HG03139 (cell line): Measurements from ENCODE around the gene AKAP13.
"Not testable (repeated sequence)": the region's sequence is repeated elsewhere in the genome, so short reads cannot be mapped to it uniquely, and the experiment has no call there.

ENCODE experiments used
- ATAC-seq: cut with Tn5 transposase; IDR thresholded peaks from one replicate; pipeline ENCODE4 v1.9.1; 2021; ENCODE audit not compliant: unreplicated experiment

Gene AKAP13

DNA sequence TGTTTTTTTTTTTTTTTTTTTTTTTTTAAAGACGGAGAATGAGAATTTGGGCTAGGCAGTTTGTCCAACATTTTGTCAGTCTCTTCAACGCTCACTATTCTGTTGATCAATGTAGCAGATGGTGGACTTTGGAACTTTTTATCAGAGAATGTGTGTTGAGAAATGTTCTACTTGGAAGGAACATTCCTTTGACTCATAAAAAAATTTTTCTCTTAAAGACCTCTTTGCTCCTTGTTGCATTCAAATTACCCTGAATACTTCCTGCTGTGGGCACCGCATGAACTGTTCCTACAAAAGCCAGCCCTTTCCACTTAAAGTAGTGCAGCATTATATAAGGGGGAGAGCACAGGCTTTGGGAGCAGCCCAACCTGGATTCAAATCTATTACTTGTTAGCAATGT is 182.9 kb downstream of the AKAP13 start:
- ATAC-seq, result no peak

DNA sequence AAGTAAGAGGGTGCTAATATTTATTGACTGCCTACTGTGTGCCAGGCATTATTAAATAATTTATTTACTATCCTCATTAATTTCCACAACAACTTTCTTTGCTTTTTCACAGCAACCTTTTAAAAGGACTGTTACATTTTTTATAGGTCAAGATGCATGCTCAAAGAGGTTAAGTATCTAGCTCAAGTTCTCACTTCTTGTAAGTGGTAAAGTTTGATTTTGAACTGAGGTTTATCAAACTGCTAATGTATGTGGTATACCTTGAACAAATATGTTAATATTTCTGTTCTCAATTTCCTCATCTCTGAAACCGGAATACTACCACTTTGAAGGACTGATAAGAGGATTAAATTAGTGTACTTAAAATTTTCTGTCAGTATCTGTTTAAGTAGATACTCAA is 183.3 kb downstream of the AKAP13 start:
- ATAC-seq, result no peak

DNA sequence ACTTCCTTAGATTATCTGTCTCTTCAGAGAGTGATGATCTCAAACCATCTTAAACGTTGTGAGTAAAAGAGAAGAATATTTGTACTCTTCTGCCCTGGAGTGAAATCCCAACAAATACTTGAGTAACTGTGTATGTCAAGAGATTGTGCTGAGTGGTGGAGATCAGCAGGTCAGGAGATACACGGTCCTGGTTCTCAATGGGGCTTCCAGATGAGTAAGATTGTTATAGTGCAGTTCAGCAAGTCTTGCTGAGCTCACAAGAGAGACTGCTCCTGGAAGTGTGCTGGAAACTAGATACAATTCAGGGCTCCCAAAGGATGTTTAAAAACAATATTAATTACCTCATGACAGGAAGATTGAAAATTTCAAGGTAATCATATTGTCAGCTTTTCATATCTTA is 184.3 kb downstream of the AKAP13 start:
- no peak for ATAC-seq

DNA sequence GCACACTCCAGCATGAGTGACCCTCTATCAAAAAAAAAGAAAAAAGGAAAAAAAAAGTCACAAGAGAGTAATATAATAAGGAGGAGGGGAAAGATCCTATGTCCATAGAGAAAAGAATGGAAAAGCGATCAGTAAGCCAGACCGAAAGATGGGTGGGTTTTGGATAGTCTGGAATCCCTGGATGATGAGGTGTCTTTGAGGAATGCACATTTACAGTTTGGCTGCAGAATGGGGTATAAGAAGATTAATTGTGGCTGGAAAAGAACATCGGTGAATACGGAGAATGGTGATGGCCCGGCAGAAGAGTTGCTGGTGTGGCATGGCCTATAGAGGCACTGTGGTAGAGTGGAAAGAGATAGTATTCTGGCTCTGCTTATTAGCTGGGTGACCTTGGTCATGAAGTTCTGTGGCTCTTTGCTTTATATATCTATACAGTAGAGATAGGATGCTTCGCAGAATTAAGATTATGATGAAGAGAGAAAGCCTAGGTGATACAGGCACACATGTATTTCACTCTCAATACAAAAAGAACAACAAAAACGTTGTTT is 187.9 kb downstream of the AKAP13 start:
- ATAC-seq, result no peak

DNA sequence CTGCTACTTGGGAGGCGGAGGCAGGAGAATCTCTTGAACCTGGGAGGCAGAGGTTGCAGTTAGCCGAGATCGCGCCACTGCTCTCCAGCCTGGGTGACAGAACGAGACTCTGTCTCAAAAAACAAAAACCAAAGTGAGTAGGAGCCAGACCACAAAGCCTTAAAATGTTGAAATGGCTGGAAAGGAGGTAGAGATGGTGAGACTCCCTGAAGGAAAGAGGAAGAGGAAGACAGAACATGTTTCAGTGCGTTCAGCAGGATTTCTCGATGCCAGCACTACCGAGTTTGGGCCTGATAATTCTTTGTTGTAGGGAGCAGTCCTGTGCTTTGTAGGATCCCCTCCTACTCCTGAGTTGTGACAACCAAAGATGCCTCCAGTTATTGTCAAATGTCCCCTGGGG is 189.9 kb downstream of the AKAP13 start:
- ATAC-seq, result no peak

DNA sequence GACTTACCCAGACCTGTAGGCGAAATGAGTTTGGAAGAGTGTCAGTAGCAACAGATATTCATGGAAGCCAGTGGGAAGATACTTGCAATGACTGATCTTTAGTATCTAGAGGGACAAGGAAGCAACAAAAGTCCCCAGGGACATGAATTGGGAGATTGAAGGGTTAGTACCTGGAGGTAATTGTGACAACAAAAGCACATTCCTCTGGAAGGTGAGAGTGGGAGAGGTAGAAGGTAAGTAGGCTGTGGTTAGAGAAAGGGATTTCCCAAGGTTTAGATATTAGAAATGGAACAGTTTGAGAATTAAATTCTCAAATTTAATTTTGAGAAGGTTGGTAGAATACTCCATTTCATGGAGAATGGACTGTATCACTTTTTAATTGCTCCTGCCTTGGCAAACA is 191.4 kb downstream of the AKAP13 start:
- ATAC-seq, result no peak

DNA sequence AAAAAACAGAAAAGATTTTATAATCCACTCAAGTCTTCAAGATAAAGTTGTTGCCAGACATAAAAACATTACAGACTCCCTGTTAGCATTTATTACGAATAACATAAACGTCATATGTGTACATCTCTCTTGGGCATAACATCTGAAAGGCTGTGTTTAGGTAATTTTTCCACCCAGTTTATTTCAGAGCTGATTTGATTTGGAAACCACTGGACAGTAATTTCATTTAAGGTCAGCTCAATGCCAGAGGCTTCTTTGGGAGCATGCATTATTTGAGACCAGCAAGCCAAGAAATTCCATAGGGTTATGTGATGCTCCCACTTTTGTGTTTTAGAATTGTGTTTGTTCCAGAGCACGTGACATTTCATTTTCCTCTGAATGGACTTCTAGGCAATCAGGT is 196.0 kb downstream of the AKAP13 start:
- no peak for ATAC-seq

DNA sequence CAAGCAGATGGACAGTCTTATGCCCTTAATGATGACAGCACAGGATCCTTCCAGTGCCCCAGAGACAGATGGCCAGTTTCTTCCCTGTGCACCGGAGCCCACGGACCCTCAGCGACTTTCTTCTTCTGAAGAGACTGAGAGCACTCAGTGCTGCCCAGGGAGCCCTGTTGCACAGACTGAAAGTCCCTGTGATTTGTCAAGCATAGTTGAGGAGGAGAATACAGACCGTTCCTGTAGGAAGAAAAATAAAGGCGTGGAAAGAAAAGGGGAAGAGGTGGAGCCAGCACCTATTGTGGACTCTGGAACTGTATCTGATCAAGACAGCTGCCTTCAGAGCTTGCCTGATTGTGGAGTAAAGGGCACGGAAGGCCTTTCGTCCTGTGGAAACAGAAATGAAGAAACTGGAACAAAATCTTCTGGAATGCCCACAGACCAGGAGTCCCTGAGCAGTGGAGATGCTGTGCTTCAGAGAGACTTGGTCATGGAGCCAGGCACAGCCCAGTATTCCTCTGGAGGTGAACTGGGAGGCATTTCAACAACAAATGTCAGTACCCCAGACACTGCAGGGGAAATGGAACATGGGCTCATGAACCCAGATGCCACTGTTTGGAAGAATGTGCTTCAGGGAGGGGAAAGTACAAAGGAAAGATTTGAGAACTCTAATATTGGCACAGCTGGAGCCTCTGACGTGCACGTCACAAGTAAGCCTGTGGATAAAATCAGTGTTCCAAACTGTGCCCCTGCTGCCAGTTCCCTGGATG is 198.7 kb downstream of the AKAP13 start:
- ATAC-seq, result no peak

DNA sequence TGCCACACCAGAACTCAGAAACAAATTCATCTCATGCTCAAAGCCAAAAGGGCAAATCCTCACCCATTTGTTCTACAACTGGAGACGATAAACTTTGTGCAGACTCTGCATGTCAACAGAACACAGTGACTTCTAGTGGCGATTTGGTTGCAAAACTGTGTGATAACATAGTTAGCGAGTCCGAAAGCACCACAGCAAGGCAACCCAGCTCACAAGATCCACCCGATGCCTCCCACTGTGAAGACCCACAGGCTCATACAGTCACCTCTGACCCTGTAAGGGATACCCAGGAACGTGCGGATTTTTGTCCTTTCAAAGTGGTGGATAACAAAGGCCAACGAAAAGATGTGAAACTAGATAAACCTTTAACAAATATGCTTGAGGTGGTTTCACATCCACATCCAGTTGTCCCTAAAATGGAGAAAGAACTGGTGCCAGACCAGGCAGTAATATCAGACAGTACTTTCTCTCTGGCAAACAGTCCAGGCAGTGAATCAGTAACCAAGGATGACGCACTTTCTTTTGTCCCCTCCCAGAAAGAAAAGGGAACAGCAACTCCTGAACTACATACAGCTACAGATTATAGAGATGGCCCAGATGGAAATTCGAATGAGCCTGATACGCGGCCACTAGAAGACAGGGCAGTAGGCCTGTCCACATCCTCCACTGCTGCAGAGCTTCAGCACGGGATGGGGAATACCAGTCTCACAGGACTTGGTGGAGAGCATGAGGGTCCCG is 199.7 kb downstream of the AKAP13 start:
- ATAC-seq, result no peak

DNA sequence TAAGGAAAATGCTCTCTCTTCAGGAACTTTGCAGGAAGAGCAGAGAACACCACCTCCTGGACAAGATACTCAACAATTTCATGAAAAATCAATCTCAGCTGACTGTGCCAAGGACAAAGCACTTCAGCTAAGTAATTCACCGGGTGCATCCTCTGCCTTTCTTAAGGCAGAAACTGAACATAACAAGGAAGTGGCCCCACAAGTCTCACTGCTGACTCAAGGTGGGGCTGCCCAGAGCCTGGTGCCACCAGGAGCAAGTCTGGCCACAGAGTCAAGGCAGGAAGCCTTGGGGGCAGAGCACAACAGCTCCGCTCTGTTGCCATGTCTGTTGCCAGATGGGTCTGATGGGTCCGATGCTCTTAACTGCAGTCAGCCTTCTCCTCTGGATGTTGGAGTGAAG is 200.5 kb downstream of the AKAP13 start:
- ATAC-seq, result no peak

DNA sequence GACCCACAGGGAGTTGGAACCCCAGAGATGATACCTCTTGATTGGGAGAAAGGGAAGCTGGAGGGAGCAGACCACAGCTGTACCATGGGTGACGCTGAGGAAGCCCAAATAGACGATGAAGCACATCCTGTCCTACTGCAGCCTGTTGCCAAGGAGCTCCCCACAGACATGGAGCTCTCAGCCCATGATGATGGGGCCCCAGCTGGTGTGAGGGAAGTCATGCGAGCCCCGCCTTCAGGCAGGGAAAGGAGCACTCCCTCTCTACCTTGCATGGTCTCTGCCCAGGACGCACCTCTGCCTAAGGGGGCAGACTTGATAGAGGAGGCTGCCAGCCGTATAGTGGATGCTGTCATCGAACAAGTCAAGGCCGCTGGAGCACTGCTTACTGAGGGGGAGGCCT is 201.1 kb downstream of the AKAP13 start:
- no peak for ATAC-seq

DNA sequence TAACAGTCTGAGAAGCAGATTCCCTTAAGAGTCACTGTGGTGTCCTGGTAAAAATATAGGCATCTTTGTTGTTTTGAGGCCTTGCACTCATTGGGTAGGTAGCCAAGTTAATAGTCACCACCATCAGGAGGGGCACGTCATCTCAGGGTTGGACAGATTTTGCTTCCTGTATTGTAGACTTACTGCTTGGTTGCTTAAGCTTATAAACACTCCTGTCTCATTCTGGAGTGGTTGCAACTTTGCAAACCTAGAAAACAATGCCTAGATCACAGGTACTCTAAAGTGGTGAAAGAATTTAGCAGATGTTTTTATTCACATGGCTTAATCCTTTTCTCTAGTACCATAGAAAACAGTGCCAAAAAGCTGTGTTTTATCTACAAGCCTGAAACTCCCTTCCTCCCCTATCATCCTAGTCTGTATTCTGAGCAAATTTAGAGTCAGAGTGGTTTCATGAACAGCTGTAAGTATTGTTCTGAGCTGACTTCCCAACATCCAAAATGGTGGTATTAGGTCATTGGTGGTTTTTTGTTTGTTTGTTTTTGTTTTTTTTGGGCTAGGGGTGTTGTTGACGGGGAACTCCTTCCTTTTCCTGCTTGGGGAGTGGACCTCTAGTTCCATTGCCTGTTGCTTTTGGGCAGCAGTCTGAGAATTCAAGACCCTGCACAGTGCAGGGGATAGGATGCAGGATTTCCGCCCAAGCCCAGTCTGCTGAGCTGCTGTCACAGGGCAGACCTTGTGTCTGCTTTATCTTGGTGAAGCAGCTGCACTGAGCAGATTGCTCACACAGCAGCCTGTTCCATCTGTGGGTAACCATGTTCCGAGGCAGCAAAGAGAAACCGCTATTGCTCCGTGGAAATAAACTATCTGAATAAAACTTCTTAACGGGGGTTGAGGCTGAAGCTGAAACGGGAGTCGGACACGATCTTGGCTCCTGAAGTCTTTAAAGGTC is 202.0 kb downstream of the AKAP13 start:
- peak; percentile 48 for ATAC-seq

DNA sequence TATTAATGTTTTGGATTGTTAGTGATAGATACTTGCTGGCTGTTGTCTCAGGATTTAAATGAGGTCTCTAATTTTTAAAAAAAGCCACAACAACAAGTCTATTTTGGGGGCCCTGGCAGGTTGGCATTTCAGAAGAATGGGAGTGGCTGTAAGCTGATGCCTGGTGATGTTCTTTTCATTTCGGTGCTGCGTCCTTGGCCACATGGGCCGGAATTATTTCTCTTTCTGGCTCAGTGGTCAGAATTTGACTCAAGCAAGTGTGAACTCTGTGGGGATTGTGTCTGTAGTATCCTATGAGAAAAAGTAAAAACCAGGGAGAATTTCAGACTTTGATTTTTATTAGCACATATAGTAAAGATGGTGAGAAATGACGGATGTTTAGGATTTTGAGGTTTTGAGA is 203.0 kb downstream of the AKAP13 start:
- ATAC-seq, result no peak

DNA sequence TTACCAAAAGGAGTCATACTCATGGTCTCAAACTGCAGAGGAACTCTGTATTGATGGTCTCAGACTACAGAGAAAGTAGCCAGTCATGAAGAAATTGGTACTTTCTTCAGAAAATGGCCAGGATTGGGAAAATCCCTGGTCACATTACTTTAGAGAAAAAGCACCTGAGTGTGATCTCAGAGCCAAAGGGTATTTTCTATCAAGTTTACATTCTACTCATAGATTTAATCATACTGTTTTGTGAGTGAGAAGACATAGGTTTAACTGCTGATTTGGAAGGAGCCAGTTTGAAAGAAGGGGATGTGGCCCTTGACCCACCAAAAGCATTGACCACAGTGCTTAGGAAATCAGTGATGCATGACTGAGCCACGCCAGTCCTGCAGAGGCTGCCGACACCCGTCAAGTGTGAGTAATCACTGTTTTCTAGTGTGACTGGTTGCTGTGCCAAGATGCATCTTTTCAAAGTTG is 203.6 kb downstream of the AKAP13 start:
- peak; percentile 38 for ATAC-seq

DNA sequence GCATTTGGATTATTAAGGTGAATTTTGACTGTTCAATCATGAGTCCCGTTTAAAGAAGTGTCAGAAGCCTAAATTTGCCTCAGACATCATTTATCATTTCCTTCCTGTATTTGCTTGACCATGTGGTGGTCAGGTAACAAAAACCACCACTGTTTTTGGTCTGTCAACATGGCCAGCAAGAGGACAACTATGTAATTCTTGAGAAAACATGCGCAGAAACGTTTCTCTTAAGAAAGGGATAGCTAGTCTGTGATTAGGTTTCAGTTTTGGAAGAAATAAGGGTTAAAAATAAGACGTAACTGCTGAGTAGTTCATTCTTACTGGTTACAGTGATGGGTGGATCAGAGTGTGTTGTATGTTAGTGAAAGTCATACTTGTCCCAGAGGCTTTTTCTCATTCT is 204.5 kb downstream of the AKAP13 start:
- no peak for ATAC-seq

DNA sequence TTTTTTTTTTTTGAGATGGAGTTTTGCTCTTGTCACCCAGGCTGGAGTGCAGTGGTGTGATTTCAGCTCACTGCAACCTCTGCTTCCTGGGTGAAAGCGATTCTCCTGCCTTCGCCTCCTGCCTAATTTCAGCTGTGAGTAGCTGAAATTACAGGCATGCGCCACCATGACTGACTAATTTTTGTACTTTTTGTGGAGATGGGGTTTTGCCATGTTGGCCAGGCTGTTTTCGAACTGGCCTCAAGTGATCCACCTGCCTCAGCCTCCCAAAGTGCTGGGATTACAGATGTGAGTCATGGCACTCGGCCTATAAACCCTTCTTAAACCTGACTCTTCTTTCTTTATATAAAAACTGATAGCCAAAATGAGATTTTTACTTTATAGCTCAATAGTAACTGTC is 205.8 kb downstream of the AKAP13 start:
- ATAC-seq, result not testable (repeated sequence)

DNA sequence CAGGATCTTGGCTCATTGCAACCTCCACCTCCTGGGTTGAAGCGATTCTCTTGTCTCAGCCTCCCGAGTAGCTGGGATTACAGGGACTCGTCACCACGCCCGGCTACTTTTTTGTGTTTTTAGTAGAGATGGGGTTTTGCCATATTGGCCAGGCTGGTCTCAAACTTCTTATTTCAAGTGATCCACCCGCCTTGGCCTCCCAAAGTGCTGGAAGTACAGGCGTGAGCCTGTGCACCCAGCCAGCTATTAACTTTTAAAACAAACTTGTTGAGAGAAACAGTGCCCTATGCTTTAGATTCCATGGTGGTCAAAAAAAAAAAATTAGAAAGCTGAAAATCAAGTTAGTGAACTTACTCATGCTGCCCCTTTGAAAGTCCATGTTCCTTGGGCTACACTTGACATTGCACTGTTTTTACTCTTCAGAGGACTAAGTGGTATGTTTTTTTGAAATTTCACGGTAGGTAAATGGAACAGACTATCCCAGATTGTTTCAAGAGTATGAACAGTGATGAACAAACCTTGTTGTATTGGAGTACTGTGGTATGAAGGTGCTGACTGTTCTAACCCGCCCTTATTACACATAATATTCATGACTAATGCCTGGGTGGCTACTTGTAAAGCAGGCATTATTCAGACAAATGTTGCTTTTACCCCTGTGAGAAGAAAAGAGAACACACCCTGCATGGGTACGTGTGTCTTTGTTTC is 207.5 kb downstream of the AKAP13 start:
- no peak for ATAC-seq

DNA sequence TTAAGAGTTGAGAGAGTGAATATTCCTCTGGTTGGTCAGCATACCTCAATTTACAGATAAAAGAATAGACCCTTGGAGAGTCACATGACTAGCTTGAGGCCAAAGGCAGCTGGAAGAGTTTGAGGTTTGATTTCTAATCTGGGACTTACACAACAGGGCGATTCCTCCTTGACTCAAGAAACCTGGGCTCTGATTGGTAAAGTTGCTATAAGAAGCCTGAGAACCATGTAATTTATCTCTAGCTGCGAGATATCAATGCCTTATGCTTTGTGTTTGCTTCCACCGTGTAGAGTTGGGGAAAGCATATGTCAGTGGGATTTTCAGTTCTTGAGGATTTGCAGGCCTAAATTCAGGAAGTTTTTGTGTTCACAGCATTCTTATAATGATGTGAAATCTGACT is 208.3 kb downstream of the AKAP13 start:
- ATAC-seq, result no peak

DNA sequence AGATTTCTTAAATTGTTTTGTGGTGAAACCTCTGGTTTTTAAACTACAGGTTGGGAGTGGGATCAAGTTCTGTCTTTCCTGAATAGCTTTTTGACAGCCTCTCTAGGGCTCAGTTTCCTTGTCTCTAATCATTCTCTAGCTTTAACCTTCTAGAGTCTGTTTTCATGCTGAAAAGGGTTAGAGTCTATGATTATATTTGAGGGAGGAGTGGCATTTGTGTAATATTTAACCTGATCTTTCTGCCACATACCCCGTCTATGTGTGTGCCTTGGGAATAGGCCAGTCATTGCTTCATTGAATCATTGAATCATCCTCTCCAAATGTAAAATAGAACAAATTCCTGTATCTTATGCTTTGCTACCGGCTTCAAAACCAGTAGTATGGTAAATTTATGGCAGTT is 209.4 kb downstream of the AKAP13 start:
- ATAC-seq, result no peak

DNA sequence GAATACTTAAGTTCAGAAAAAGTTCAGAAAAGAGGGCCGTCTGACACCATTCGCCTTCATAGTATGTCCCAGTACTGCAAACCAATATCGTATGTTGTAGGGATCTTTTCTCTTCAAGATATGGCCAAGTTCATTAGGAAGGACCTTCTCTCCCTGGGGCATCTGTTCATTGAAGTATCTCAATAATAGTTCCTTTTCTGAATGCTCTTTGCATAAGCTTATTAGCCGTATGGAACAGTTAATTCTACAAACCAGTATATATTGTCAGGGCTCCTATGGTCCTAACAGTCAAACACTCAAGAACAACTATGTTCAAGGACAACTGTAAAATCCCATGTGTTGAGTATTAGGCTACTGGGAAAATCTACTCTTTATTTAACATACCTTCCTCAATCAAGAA is 211.2 kb downstream of the AKAP13 start:
- ATAC-seq, result no peak

DNA sequence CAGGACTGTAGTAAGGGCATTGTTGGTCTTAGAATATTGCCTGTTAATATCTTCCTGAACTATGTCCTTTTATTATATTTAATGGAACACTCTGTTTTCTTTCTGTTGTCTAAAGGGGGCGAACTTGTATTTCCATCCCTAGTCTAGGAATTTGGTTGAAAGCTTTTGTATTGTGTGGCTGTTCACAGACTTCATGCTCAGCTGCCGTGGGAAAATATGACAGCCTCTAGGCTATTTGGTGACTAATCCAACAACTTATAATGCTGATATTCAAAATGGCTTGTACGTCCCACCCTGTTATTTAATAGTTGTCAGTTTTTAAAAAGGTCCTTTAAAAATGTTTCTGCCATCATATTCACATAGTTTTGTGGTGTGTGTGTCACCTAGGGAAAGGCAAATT is 211.7 kb downstream of the AKAP13 start:
- no peak for ATAC-seq
